GM18870 (cell line): ENCODE data around the gene ADTRP.

Experiments
- ATAC-seq: cut with Tn5 transposase; IDR thresholded peaks from one replicate; pipeline ENCODE4 v1.9.1; 2021; ENCODE audit warnings: moderate library complexity; ENCODE audit not compliant: unreplicated experiment

Gene ADTRP

GRCh38 chr6:11668455-11668854 is 110.1 kb downstream of the ADTRP start:
- ATAC-seq, result no peak

- no peak for ATAC-seq
Measured at GRCh38 chr6:11667876-11668275, 110.7 kb downstream of the ADTRP start.

GRCh38 chr6:11665604-11666326 is 112.8 kb downstream of the ADTRP start:
- no peak for ATAC-seq
